Mucosa of gallbladder (tissue), 1 donor: ENCODE data around the gene GAPVD1. TPM values are rescaled to one million over a fixed set of nuclear protein-coding genes. Genes with fewer than 3 reads are reported as not detected.
"Not testable (repeated sequence)": the region's sequence is repeated elsewhere in the genome, so short reads cannot be mapped to it uniquely, and the experiment has no call there.

Experiments
- DNase-seq: peaks from one replicate; pipeline ENCODE4 v3.0.0-alpha.2; 2020; ENCODE audit warnings: low spot score
- total RNA-seq: library from RNA; stranded (reverse); gene quantifications from one replicate; pipeline ENCODE4 v1.2.1, GENCODE V29; 2021
- donor health status: DM: no; HTN: no; CAD: no.

The GAPVD1 gene
- total RNA-seq, 1 donor from 2014 or later: 45.8 TPM

DNA sequence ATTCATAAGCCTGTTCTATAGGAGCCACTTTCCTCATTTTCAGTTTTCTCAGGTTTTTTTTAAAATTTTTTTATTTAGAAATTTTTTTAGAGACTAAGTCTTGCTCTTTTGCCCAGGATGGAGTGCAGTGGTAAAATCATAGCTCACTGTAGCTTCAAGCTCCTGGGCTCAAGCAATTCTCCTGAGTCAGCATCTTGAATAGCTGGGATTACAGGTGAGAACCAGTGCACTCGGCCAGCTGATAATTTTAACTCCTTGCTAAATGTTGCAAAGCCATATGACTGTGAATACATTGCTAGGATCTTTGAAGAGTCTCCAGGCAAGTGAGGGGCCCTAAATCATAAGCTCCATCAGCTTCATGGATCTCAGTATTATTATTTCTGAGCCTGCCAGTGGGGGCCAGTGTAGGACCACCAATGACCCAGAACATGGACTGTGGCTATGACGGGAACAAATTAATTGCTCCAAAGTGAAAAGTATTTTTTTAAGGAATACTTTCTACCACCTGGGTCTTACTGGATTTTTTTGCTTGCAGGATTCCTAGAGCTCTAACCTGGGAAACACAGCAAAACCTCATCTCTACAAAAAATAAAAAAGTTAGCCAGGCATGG lies 5.7 kb upstream of the GAPVD1 start:
- no peak for DNase-seq

GRCh38 chr9:125258160-125258785 lies 3.4 kb upstream of the GAPVD1 start:
- DNase-seq: no peak

DNA sequence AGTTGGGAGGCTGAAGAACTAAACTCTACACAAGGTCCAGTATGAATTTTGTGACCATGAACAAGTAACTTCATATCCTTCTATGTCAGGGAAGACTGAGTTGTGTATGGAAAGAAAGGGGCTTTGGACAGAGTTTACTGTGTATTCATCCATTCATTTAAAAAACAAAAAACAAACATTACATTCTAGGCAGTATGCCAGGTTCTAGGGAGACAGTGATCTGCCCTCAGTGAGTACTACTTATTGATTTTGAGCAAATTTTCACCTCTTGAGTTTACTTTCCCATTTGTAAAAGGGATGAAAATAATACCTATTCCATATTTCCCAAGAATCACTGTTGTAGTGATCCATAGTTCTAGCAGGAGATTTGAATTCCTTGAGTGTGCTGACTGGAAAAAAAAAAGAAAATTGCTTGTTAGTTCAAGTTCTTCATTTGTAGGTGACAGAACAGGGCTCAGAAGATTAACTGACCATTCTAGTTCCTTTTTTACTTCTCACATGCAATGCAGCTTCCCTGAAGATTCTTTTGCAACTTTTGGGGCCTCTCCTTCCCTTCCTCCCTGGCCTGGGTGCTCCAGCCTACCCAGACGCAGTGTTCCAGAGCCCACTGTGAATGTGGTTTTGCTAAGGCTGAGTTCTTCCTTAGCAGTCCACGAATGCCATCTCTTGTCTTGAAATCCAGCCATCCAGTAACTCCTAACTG lies 2.6 kb upstream of the GAPVD1 start:
- no peak for DNase-seq

DNA sequence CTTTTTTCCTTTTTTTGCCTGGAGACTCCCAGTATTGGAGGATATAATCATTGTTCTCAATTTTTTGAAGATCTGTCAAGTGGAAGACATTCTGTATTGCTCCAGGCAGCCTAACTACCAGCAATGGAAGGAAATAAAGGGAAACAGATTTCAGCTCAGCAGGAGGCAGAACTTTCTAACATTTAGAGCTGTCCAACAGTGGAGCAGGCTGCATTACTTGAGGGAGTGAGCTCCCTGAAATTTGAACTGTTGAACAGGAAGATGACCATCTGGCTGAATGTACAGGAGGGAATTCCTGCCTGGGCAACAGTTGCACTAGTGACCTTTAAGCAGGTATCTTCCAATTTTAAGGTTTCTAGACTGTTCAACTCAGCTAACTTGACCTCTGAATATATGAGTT lies 1.1 kb upstream of the GAPVD1 start:
- no peak for DNase-seq

- DNase-seq: no peak
Measured at GRCh38 chr9:125262294-125262991, 817 bp downstream of the GAPVD1 start.

- DNase-seq: not testable (repeated sequence)
Measured at GRCh38 chr9:125264068-125264467, 2.4 kb downstream of the GAPVD1 start.

GRCh38 chr9:125268394-125269013 lies 6.9 kb downstream of the GAPVD1 start:
- DNase-seq: no peak

- no peak for DNase-seq
Measured at GRCh38 chr9:125269014-125269397, 7.4 kb downstream of the GAPVD1 start.

GRCh38 chr9:125271081-125271480 lies 9.5 kb downstream of the GAPVD1 start:
- no peak for DNase-seq

GRCh38 chr9:125272697-125273096 lies 11.1 kb downstream of the GAPVD1 start:
- peak; percentile 54 for DNase-seq

DNA sequence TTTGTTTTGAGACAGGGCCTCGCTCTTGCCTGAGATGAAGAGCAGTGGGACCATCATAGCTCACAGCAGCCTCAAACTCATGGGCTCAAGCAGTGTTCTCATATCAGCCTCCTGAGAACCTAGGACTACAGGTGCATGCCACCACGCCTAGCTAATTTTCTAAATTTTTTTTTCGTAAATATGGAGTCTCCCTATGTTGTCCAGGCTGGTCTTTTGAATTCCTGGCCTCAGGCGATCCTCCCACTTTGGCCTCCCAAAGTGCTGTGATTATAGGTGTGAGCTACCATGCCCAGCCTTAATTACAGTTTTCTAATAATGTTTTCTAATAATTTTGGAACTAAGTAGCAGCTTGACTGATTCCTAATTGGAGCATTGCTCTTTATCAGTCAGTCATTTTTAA lies 15.1 kb downstream of the GAPVD1 start:
- no peak for DNase-seq

GRCh38 chr9:125277411-125277810 lies 15.8 kb downstream of the GAPVD1 start:
- DNase-seq: no peak

- DNase-seq: no peak
Measured at GRCh38 chr9:125280945-125281344, 19.3 kb downstream of the GAPVD1 start.

GRCh38 chr9:125284855-125285254 lies 23.2 kb downstream of the GAPVD1 start:
- no peak for DNase-seq

DNA sequence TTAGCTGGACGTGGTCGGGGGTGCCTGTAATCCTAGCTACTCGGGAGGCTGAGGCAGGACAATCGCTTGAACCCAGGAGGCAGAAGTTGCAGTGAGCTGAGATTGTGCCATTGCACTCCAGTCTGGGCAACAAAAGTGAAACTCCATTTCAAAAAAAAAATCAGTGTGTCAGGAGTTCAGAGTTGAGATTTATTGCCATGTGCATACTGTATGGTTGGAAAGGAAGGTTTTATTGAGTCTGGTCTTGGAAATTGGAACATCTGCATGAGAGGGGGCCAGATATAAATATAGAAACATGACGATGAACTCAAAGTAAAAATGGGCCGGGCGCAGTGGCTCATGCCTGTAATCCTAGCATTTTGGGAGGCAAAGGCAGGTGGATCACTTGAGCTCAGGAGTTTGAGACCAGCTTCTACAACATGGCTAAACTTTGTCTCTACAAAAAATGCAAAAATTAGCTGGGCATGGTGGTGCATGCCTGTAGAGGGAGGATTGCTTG lies 25.4 kb downstream of the GAPVD1 start:
- DNase-seq: not testable (repeated sequence)

DNA sequence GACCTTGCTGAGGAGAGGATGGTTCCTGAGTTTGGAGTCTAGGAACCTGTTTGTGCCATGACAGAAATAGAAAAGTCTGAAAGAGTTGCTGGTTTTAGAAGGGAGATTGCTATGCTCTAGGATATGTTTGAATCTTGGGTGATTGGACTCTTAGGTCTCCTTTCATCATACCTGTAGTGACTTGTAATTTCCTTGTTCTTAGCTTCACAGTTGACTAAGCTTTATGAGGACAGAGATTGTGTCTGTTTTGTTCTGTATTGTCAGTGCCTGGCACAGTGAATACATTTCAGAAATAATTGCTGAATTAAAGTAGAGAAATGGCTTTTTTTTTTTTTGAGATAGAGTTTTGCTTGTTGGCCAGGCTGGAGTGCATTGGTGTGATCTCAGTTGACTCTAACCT lies 31.5 kb downstream of the GAPVD1 start:
- DNase-seq: no peak

DNA sequence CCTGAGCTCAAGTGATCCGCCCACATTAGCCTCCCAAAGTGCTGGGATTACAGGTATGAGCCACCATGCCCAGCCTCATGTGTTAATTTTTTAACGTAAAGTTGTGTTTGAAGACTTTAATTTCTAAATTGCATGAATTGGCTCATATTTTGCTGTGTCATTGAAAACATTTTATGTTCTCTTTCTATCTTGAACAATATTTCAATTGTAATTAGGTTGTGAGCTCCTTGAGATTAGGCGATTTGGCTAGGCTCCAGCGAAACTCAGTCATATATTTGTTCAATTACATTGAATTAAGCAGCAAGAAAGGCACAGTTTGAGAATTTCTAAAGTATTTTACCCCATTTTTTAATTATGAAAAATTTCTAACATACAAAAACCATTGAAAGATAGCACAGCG lies 34.0 kb downstream of the GAPVD1 start:
- DNase-seq: no peak

GRCh38 chr9:125296843-125297372 lies 35.3 kb downstream of the GAPVD1 start:
- peak; percentile 14 for DNase-seq

DNA sequence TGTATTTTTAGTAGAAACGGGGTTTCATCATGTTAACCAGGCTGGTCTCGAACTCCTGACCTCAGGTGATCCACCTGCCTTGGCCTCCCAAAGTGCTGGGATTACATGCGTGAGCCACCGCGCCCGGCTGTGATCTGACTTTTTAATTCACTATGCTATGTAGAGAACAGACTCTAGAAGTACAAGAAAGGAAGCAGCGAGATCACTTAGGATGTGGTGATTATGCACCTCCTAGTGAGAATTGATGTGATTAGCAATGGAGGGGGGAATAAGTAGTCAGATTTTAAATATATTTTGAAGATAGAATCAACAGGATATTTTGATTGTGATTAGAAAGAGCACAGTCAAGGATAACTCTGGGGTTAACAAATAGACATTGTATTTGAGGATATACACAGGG lies 36.3 kb downstream of the GAPVD1 start:
- no peak for DNase-seq

DNA sequence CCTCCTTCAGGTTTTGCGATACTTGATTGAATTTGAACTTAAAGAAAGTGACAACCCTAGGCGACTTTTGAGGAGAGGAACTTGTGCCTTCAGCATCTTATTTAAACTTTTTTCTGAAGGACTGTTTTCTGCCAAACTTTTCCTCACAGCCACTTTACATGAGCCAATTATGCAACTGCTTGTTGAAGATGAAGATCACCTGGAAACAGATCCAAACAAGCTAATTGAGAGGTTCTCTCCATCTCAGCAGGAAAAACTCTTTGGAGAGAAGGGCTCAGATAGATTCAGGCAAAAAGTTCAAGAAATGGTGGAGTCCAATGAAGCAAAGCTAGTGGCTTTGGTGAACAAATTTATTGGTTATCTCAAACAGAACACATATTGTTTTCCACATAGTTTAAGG lies 40.6 kb downstream of the GAPVD1 start:
- DNase-seq: no peak

GRCh38 chr9:125304273-125304672 lies 42.6 kb downstream of the GAPVD1 start:
- no peak for DNase-seq

DNA sequence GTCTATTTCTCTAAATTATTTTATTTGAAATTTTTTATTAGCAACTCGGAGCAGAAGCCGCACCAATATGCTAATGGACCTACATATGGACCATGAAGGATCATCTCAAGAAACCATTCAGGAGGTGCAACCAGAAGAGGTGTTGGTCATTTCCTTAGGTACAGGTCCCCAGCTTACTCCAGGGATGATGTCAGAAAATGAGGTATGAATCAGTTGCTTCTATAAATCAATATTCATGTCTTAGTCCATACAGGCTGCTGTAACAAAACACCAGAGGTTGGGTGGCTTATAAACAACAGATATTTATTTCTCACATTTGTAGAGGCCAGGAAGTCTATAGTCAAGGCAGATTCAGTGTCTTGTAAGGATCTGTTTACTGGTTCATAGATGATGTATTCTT lies 50.8 kb downstream of the GAPVD1 start:
- DNase-seq: no peak
